DOHH2 (cell line): ENCODE data around the gene PCAT6.
"Not testable (repeated sequence)": the region's sequence is repeated elsewhere in the genome, so short reads cannot be mapped to it uniquely, and the experiment has no call there.

Source experiments
- H3F3A ChIP-seq: fragments of 200-600 bp; sonication (generic), shearing (Covaris generic); 2 replicates; pipeline ENCODE4 v1.6.0; 2016; ENCODE audit warnings: antibody characterized with exemption, mild to moderate bottlenecking; ENCODE audit not compliant: control insufficient read depth, insufficient read depth
- H3K27ac ChIP-seq: fragments of 200-600 bp; sonication (generic); 2 replicates; pipeline ENCODE4 v1.5.1; 2014; ENCODE audit warnings: low read depth, mild to moderate bottlenecking, low read length, moderate library complexity
- H3K27me3 ChIP-seq: fragments of 200-600 bp; sonication (generic); 2 replicates; pipeline ENCODE4 v1.6.1; 2014; ENCODE audit warnings: mild to moderate bottlenecking, low read length, mixed read lengths; ENCODE audit not compliant: control insufficient read depth
- H3K36me3 ChIP-seq: fragments of 200-600 bp; sonication (generic); 2 replicates; pipeline ENCODE4 v1.6.1; 2014; ENCODE audit warnings: mild to moderate bottlenecking, low read length, moderate library complexity, mixed read lengths; ENCODE audit not compliant: control insufficient read depth
- H3K4me1 ChIP-seq: fragments of 200-600 bp; sonication (generic); 2 replicates; pipeline ENCODE4 v1.6.1; 2014; ENCODE audit warnings: mild to moderate bottlenecking, low read length, mixed read lengths; ENCODE audit not compliant: control insufficient read depth
- H3K4me2 ChIP-seq: fragments of 200-600 bp; sonication (generic); 2 replicates; pipeline ENCODE4 v1.6.0; 2014; ENCODE audit warnings: mild to moderate bottlenecking, low read length, moderate library complexity
- H3K4me3 ChIP-seq: fragments of 200-600 bp; sonication (generic); 2 replicates; pipeline ENCODE4 v1.5.1; 2014; ENCODE audit warnings: mild to moderate bottlenecking, low read length, mixed read lengths
- H3K79me2 ChIP-seq: fragments of 200-600 bp; sonication (generic); 2 replicates; pipeline ENCODE4 v1.6.1; 2014; ENCODE audit warnings: mild to moderate bottlenecking, low read length, mixed read lengths; ENCODE audit not compliant: control insufficient read depth
- H3K9me2 ChIP-seq: fragments of 200-600 bp; sonication (generic); replicated peaks from 2 replicates; pipeline ENCODE4 v1.6.1; 2014; ENCODE audit warnings: mild to moderate bottlenecking, low read length, mixed read lengths; ENCODE audit not compliant: control insufficient read depth
- H3K9me3 ChIP-seq: fragments of 200-600 bp; sonication (generic); 2 replicates; pipeline ENCODE4 v1.6.1; 2014; ENCODE audit warnings: antibody characterized with exemption, low read length, mixed read lengths; ENCODE audit not compliant: control insufficient read depth, insufficient read depth
- H4K20me1 ChIP-seq: fragments of 200-600 bp; sonication (generic); 2 replicates; pipeline ENCODE4 v1.6.0; 2014; ENCODE audit warnings: low read depth, mild to moderate bottlenecking, antibody characterized with exemption, low read length, moderate library complexity; ENCODE audit not compliant: control insufficient read depth, insufficient read depth
- EZH2phosphoT487 ChIP-seq: fragments of 200-600 bp; sonication (generic); IDR thresholded peaks from 2 replicates; pipeline ENCODE4 v1.6.1; 2017; ENCODE audit warnings: borderline replicate concordance, mild to moderate bottlenecking, antibody characterized with exemption, low read length, moderate library complexity, mixed read lengths
- TF ChIP-seq, protein P1 (sequence below): fragments of 200-600 bp; sonication (generic); IDR thresholded peaks from one replicate; pipeline ENCODE4 v1.5.1; 2014; ENCODE audit warnings: antibody characterized with exemption, mild to moderate bottlenecking, low read depth, low read length; ENCODE audit not compliant: poor library complexity, severe bottlenecking

The PCAT6 gene

GRCh38 chr1:202818819-202819218 is 8.1 kb downstream of the PCAT6 start:
- Histone ChIP-seq H3K79me2 (no peaks in the 10 kb centered on the region), H3K27me3 (peaks cover 18% of the 10 kb centered on the region), H4K20me1 (no peaks in the 10 kb centered on the region), H3K9me3 (no peaks in the 10 kb centered on the region), H3F3A (no peaks in the 10 kb centered on the region), H3K4me2 (no peak overlapping the region), H3K4me1 (no peaks in the 10 kb centered on the region), H3K36me3 (no peaks in the 10 kb centered on the region), H3K4me3 (no peak overlapping the region), H3K9me2 (no peaks in the 10 kb centered on the region), H3K27ac (no peak overlapping the region)
- no peak for TF ChIP-seq EZH2phosphoT487
- TF ChIP-seq, protein P1, sequence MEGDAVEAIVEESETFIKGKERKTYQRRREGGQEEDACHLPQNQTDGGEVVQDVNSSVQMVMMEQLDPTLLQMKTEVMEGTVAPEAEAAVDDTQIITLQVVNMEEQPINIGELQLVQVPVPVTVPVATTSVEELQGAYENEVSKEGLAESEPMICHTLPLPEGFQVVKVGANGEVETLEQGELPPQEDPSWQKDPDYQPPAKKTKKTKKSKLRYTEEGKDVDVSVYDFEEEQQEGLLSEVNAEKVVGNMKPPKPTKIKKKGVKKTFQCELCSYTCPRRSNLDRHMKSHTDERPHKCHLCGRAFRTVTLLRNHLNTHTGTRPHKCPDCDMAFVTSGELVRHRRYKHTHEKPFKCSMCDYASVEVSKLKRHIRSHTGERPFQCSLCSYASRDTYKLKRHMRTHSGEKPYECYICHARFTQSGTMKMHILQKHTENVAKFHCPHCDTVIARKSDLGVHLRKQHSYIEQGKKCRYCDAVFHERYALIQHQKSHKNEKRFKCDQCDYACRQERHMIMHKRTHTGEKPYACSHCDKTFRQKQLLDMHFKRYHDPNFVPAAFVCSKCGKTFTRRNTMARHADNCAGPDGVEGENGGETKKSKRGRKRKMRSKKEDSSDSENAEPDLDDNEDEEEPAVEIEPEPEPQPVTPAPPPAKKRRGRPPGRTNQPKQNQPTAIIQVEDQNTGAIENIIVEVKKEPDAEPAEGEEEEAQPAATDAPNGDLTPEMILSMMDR: no peak

DNA sequence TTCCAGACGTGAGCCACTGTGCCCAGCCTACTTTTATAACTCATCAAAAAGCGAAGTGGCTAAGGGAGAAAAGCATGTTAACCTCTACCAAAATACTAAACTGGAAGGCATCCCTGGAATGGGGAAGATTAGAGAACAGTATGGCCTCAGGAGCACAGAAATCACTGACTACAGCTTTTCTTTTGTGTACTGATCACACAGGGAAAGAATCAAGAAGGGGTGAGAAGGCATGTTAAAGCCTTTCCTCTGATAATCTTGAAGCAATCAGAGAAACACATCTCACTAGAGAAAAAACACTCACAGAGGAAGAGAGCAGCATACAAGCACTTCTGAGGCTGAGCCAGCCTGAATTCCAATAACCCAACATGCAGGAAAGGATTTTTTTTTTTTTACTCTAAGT is 10.7 kb downstream of the PCAT6 start:
- Histone ChIP-seq H3K27me3 (peaks cover 19% of the 10 kb centered on the region), H3K4me2 (no peak overlapping the region)
- TF ChIP-seq, protein P1: no peak
- no peak for TF ChIP-seq EZH2phosphoT487

DNA sequence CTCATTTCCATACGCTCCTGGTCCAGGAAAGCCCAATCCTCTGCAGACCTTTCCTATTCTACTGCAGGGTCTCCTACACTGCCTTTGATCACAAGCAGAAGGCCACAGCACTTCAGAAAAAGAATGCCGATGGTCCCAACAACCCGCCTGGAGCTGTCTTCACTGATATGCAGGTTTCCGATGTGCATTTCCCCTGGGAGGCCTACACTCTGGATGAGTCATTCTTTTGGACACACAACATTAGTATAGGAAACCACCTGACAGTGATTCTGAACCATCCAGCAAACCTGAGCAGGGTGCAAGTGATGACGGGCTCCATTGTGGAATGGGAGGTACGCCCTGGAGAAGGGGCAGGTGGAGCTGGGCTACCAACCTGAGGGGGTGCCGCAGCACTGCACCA is 15.0 kb downstream of the PCAT6 start:
- Histone ChIP-seq H3K9me2 (no peaks in the 10 kb centered on the region), H3K36me3 (no peaks in the 10 kb centered on the region), H4K20me1 (no peaks in the 10 kb centered on the region), H3K27me3 (peaks cover 8% of the 10 kb centered on the region), H3K4me1 (peaks cover 3% of the 10 kb centered on the region; the same call in 1 of the 2 replicates), H3F3A (no peaks in the 10 kb centered on the region), H3K79me2 (no peaks in the 10 kb centered on the region), H3K9me3 (no peaks in the 10 kb centered on the region), H3K4me3 (no peak overlapping the region), H3K27ac (no peak overlapping the region), H3K4me2 (no peak overlapping the region)
- TF ChIP-seq, protein P1: no peak
- TF ChIP-seq EZH2phosphoT487: no peak

More for the DNA sequence above, 10.7 kb downstream of the PCAT6 start:
- Histone ChIP-seq H3K79me2 (no peaks in the 10 kb centered on the region), H3F3A (no peaks in the 10 kb centered on the region), H3K9me2 (no peaks in the 10 kb centered on the region), H3K36me3 (no peaks in the 10 kb centered on the region), H3K4me1 (no peaks in the 10 kb centered on the region), H3K9me3 (no peaks in the 10 kb centered on the region), H3K27ac (no peak overlapping the region), H3K4me3 (no peak overlapping the region), H4K20me1 (no peaks in the 10 kb centered on the region)

- not testable (repeated sequence) for H3K36me3 ChIP-seq, H3K9me2 ChIP-seq, H3K4me2 ChIP-seq, H3F3A ChIP-seq, H3K27ac ChIP-seq, H3K79me2 ChIP-seq, H3K9me3 ChIP-seq, H3K4me1 ChIP-seq, H4K20me1 ChIP-seq, H3K4me3 ChIP-seq
- H3K27me3 ChIP-seq: peaks cover 10% of the 10 kb centered on the region
Observed at GRCh38 chr1:202829223-202829622, 18.5 kb downstream of the PCAT6 start.
